ENCODE measurements around the gene CHST11.

Gene CHST11

DNA sequence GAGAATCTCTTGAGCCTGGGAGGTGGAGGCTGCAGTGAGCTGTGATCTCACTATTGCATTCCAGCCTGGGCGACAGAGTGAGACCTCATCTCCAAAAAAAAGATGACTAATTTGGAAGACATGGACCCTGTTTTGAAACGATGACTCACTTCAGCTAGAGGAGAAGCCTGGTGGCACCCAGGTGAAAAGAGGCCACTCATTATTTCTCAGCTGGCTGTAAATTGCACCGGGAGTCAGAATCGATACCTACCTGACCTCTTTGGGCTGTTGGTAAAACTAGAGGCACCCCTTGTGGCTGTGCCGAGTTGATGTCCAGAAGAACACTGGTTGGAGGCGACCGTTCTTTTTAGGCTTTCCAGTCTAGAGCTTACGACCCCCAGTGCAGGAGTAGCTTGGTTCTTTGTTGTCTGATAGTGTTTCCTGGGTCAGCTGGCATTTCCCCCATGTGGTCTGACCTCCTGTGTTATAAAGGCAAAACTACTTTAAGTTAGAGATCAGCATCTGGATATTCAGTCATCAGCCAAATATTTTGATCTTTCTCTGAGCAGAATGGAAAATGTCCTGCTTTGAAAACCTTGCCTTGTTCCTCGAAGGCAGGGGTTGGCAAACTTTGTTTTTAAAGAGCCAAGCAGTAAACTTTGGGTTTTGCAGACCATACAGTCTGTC lies 93.2 kb downstream of the CHST11 start:
- TF ChIP-seq CTCF (IDR thresholded peaks at IDR 0.05), result no peak

DNA sequence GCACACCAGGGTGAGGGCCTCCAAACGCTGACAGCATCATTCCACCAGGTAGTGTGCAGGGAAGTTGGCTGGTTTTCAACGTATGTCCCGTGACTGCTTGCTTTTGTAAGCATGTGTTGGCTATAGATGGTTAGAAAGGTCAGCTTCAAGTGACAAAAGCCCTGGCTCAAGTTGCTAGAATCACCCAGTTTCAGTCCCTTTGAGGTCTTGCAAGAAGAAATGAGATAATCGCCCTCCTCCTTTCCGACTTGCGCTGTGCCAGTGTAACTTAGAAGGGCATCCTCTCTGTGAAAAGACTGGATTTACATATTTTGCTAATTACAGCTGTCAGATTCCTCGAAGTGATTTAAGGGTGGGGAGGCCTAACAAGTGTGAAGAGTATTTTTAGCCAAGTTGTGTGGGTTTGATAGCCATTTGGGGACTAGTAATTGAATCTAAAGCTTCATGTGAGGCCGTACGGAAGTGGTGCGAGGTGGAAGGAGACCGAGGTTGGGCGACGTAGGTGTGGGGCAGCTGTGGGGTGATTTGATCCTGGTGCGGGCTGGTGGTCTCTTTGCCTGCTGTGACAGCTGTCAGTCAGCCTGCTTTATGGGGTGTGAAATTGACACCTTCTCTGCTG lies 94.7 kb downstream of the CHST11 start:
- TF ChIP-seq CTCF (IDR thresholded peaks at IDR 0.05), result no peak

DNA sequence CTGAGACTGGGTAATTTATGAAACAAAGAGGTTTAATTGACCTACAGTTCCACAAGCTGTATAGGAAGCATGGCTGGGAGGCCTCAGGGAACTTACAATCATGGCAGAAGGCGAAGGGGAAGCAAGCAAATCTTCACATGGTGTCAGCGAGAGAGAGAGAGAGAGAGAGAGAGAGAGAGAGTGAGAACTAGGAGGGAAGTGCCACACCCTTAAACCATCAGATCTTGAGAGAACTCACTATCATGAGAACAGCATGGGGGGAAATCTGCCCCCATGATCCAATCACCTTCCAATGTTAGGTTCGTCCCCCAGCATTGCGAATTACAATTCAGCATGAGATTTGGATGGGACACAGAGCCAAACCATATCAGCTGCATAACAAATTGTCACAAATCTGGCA lies 96.7 kb downstream of the CHST11 start:
- TF ChIP-seq CTCF (IDR thresholded peaks at IDR 0.05), result no peak

GRCh38 chr12:104555648-104556047 lies 98.9 kb downstream of the CHST11 start:
- TF ChIP-seq CTCF (IDR thresholded peaks at IDR 0.05), result no peak

- TF ChIP-seq CTCF (IDR thresholded peaks at IDR 0.05), result no peak
Measured at GRCh38 chr12:104557488-104558195, 100.9 kb downstream of the CHST11 start.

- no peak for TF ChIP-seq CTCF (IDR thresholded peaks at IDR 0.05)
Measured at GRCh38 chr12:104560881-104561280, 104.1 kb downstream of the CHST11 start.

DNA sequence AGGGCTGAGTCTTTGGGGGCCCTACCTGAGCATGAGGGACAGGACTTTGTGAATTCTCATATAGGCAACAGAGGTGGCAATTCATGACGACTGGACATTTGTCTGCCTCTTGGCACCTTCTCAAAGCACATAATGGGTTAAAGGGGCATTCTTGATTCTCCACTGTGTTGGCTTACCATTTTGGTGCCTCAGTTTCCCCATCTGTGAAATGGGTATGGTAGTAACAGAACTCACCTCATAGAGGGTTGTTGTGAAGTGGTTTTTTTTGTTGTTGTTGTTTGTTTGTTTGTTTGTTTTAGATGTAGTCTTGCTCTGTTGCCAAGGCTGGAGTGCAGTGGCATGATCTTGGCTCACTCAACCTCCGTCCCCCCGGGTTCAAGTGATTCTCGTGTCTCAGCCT lies 106.0 kb downstream of the CHST11 start:
- TF ChIP-seq CTCF (IDR thresholded peaks at IDR 0.05), result no peak
